Thyroid gland (tissue), 4 donors: ENCODE measurements around the gene MSL3.

Experiments used
- CTCF ChIP-seq, 6 experiments: fragments of 200-600 bp in 3 of 6; fragments of 450-650 bp in 3 of 6; sonication (generic) in 3 of 6; IDR thresholded peaks; one replicate each; pipeline ENCODE4 v1.5.1; 2016 to 2019; ENCODE audit warnings: antibody characterized with exemption in 6 of 6, mild to moderate bottlenecking in 2 of 6, inconsistent platforms in 1 of 6, moderate library complexity in 1 of 6
- POLR2A ChIP-seq, 2 donors: fragments of 450-650 bp; IDR thresholded peaks; one replicate each; pipeline ENCODE4 v1.6.1; 2017; ENCODE audit warnings: antibody characterized with exemption in 2 of 2, mild to moderate bottlenecking in 2 of 2, moderate library complexity in 1 of 2

DNA sequence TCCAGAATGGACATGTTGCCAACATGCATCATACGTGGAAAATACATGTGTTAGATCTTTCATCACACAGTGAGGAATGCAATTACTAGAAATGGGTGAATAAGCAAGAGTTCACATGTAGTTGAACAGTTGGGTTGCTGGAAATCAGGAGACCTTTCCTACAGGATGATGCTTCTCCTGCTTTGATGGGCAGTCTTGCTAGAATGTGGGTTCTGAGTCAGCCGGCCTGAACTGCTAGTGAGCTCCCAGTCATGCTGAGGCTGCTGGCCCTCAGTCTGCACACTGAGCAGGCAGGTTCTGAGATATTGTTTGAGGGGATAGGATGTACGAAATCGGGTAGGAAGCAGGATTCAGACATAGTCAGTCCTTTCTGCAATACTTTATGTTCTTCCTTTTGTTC is 20.2 kb downstream of the MSL3 start:
- TF ChIP-seq CTCF (IDR thresholded peaks at IDR 0.05), result no peak
- no peak for TF ChIP-seq POLR2A (IDR thresholded peaks at IDR 0.05)
